HG03103 (cell line): ENCODE measurements around the gene MAPK1.
"Not testable (repeated sequence)": the region's sequence is repeated elsewhere in the genome, so short reads cannot be mapped to it uniquely, and the experiment has no call there.

Experiments
- ATAC-seq: cut with Tn5 transposase; IDR thresholded peaks from one replicate; pipeline ENCODE4 v1.9.1; 2021; ENCODE audit warnings: low read depth; ENCODE audit not compliant: unreplicated experiment

Gene MAPK1

DNA sequence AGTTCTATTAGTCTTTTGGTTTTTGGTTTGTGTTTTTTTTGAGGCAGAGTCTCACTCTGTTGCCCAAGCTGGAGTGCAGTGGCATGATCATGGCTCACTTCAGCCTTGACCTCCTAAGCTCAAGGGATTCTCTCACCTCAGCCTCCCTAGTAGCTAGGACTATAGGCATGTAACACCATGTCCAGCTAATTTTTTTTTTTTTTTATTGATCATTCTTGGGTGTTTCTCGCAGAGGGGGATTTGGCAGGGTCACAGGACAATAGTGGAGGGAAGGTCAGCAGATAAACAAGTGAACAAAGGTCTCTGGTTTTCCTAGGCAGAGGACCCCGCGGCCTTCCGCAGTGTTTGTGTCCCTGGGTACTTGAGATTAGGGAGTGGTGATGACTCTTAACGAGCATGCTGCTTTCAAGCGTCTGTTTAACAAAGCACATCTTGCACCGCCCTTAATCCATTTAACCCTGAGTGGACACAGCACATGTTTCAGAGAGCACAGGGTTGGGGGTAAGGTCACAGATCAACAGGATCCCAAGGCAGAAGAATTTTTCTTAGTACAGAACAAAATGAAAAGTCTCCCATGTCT lies 15.4 kb upstream of the MAPK1 start:
- ATAC-seq, result not testable (repeated sequence)

GRCh38 chr22:21881841-21882753 lies 14.7 kb upstream of the MAPK1 start:
- ATAC-seq, result no peak

GRCh38 chr22:21876486-21877176 lies 9.2 kb upstream of the MAPK1 start:
- no peak for ATAC-seq

- ATAC-seq, result not testable (repeated sequence)
Measured at GRCh38 chr22:21874953-21875352, 7.5 kb upstream of the MAPK1 start.

GRCh38 chr22:21873619-21874018 lies 6.2 kb upstream of the MAPK1 start:
- ATAC-seq, result no peak

GRCh38 chr22:21872741-21873140 lies 5.3 kb upstream of the MAPK1 start:
- not testable (repeated sequence) for ATAC-seq

DNA sequence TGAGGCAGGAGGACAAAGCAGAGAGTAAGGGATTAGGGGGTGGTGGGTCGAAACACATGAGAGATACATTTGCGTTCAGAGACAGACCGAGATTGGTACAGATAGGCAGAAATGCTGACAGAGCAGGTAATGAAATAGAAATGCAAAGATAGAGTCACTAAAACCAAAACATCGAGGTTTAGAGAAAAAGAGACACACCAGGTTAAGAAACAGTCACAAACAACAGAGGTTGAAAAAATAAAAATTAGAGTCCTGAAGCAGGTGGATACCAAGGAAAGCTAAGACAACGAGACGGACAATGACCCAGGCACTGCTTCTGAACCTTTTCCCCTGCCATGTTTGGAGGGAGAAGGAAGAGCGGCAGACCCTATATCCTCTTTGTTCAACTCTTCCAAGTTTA lies 1.2 kb upstream of the MAPK1 start:
- no peak for ATAC-seq

- peak; percentile 14 for ATAC-seq
Measured at GRCh38 chr22:21866833-21867527, 465 bp downstream of the MAPK1 start.

- no peak for ATAC-seq
Measured at GRCh38 chr22:21865041-21865440, 2.4 kb downstream of the MAPK1 start.

- no peak for ATAC-seq
Measured at GRCh38 chr22:21862386-21863245, 4.8 kb downstream of the MAPK1 start.

DNA sequence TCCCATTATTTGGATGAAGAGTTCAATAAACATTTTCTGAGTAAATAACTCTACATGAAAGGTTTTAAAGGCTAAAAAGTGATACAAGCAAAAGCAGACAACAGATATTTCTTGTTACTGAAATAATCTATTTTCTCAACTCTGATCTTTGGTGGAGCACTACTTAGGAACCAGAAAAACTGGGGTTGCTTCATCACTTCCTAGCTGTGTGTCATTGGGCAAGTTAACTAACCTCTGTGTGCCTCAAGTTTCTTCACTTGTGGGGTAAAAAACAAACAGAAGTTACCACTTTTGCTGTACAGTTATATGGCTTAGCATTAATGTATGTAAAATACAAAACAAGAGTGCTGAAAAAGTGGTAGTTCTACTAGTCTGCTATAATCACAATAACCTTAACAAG lies 5.6 kb downstream of the MAPK1 start:
- no peak for ATAC-seq

DNA sequence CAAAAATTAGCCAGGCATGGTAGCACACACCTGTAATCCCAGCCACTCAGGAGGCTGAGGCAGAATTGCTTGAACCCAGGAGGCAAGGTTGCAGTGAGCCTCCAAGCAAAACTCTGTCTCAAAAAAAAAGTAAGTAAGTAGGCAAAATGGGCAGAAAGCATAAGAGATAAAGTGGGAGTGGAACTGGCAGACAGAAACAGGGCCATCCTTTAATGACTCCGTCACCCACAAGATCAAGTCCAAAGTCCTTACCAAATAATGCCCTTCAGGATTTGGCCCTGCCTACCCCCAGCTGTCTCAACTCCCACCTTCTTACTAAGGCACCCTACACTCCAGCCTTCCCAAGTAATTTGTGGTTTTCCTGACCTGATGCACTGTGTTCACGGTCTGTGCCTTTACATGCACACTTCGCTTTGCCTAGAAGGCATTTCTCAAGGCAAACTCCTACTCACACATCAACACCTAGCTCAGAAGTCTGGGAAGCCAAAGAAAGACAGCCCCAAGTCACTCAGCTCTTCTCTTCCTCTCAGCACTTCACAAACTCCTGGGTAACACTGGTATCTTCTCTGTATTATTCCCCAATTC lies 6.1 kb downstream of the MAPK1 start:
- no peak for ATAC-seq

DNA sequence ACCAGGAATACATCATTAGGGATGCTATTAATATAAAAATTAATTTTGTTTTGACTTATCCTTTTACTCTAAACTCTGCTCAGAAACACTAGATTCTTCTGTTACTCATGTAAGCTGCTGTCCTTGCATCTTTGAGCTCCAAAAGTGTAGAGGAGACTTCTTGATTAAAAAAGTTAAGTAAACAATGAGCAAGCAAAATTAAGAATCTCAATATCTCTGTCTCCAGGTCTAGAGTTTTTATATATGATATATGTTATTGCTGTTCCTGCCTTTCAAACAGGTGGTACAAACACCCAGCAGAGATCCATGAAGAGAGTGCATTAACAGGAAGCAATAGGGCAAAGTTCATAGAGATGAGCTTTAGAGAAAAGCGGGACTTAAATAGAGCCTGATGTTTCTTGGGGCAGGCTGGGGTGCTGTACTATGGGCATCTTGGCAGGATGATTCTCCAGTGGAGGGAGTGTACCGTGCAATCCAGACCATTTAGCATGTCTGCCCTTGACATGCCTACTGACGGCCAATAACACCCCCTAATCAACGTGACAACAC lies 6.9 kb downstream of the MAPK1 start:
- no peak for ATAC-seq

- ATAC-seq, result no peak
Measured at GRCh38 chr22:21858025-21858764, 9.2 kb downstream of the MAPK1 start.

- ATAC-seq, result no peak
Measured at GRCh38 chr22:21857481-21857914, 9.9 kb downstream of the MAPK1 start.

DNA sequence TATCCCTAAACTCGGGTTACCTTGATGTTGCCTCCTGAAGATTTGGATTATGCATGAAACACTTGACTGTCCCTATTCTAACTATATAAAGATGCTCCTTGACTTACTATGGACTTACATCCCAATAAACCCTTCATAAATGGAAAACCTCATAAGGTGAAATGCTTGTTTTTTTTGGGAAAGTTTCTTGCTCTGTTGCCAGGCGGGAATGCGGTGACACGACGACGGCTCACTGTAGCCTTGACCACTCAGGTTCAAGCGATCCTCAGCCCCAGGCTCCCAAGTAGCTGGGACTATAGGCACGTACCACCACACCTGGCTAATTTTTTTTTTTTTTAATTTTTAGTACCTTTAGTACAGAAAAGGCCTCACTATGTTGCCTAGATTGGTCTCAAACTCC lies 10.6 kb downstream of the MAPK1 start:
- ATAC-seq, result no peak

DNA sequence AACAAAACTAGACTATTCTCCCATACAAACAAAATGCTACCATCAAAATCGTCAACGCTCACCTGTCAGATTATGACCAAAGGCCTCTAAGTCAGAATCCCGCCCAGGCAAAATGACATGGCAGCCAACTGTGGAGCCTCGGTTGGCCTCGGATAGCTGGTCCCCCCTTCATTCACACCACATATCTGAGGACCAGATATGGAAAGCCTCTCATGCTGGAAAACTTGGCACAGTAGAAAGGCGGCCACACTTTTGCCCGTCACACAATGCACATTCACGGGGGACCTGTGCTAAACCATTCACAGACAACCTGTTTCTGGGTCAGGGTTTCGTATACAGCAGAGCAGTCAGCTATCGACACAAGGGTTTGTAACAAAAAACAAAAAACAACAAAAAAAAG lies 11.2 kb downstream of the MAPK1 start:
- ATAC-seq, result no peak

DNA sequence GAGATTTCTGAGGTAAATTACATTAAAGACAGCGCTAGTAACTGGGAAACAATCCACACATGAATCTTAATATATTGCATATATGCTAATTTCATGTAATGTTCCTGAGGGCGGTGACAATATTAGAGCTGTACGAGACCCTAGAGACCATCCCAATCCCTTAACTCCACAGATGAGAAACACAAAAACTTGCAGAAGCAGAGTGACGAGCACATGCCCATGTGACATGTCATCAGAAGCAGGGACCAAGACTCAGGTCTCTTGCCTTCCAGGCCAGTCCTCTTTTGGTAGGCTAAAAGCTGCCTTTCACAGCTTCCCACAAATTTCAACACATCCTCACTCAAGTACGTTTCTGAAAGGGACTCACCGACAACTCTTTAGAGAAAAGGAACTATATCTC lies 11.8 kb downstream of the MAPK1 start:
- no peak for ATAC-seq

GRCh38 chr22:21850660-21851059 lies 16.8 kb downstream of the MAPK1 start:
- no peak for ATAC-seq
